ENCODE data around the gene CEP89. TPM values are rescaled to one million over a fixed set of nuclear protein-coding genes. Genes with fewer than 3 reads are reported as not detected.
"Not testable (repeated sequence)": the region's sequence is repeated elsewhere in the genome, so short reads cannot be mapped to it uniquely, and the experiment has no call there.

Gene CEP89
- total and polyA plus RNA-seq, 5 experiments from 2014 or later, result 6.8 to 17.8 (median 11.3) TPM

- ATAC-seq (no peak), DNase-seq (no peak)
- no peaks in the 10 kb centered on the region for H3K9me3 Mint-ChIP-seq
- H3K27ac Mint-ChIP-seq, result no peak overlapping the region
- POLR2A ChIA-PET, result no interaction called here
- no peak overlapping the region for H3K4me3 Mint-ChIP-seq
- no peaks in the 10 kb centered on the region for H3K36me3 Mint-ChIP-seq
- H3K4me1 Mint-ChIP-seq, result no peaks in the 10 kb centered on the region
- H3K27me3 Mint-ChIP-seq, result no peaks in the 10 kb centered on the region
Measured at GRCh38 chr19:32862741-32863140, 109.0 kb downstream of the CEP89 start.

GRCh38 chr19:32862173-32862572 lies 109.6 kb downstream of the CEP89 start:
- ATAC-seq (no peak), DNase-seq (no peak)
- POLR2A ChIA-PET, result no interaction called here
- H3K4me3 Mint-ChIP-seq, result no peak overlapping the region
- H3K27me3 Mint-ChIP-seq, result no peaks in the 10 kb centered on the region
- no peaks in the 10 kb centered on the region for H3K4me1 Mint-ChIP-seq
- no peak overlapping the region for H3K27ac Mint-ChIP-seq
- no peaks in the 10 kb centered on the region for H3K9me3 Mint-ChIP-seq
- no peaks in the 10 kb centered on the region for H3K36me3 Mint-ChIP-seq

GRCh38 chr19:32861596-32861995 lies 110.2 kb downstream of the CEP89 start:
- POLR2A ChIA-PET, result no interaction called here
- H3K4me1 Mint-ChIP-seq, result no peaks in the 10 kb centered on the region
- ATAC-seq, result no peak

GRCh38 chr19:32859591-32859990 lies 112.2 kb downstream of the CEP89 start:
- DNase-seq (no peak), ATAC-seq (no peak)
- Mint-ChIP-seq H3K27me3 (no peaks in the 10 kb centered on the region), H3K4me3 (no peak overlapping the region), H3K4me1 (no peaks in the 10 kb centered on the region), H3K27ac (no peak overlapping the region), H3K36me3 (no peaks in the 10 kb centered on the region), H3K9me3 (no peaks in the 10 kb centered on the region)
- POLR2A ChIA-PET, result no interaction called here

More at GRCh38 chr19:32861596-32861995, 110.2 kb downstream of the CEP89 start:
- H3K27ac Mint-ChIP-seq, result no peak overlapping the region
- no peaks in the 10 kb centered on the region for H3K36me3 Mint-ChIP-seq
- H3K4me3 Mint-ChIP-seq, result no peak overlapping the region
- H3K9me3 Mint-ChIP-seq, result no peaks in the 10 kb centered on the region
- no peak for DNase-seq
- H3K27me3 Mint-ChIP-seq, result no peaks in the 10 kb centered on the region

GRCh38 chr19:32858559-32858958 lies 113.2 kb downstream of the CEP89 start:
- ATAC-seq, result no peak
- no peak overlapping the region for H3K4me3 Mint-ChIP-seq
- POLR2A ChIA-PET, result no interaction called here
- no peak overlapping the region for H3K27ac Mint-ChIP-seq
- no peaks in the 10 kb centered on the region for H3K36me3 Mint-ChIP-seq
- H3K4me1 Mint-ChIP-seq, result no peaks in the 10 kb centered on the region
- no peaks in the 10 kb centered on the region for H3K27me3 Mint-ChIP-seq
- no peaks in the 10 kb centered on the region for H3K9me3 Mint-ChIP-seq
- DNase-seq, result no peak

- Mint-ChIP-seq H3K4me1 (no peaks in the 10 kb centered on the region), H3K4me3 (no peak overlapping the region), H3K27me3 (no peaks in the 10 kb centered on the region), H3K27ac (no peak overlapping the region), H3K36me3 (no peaks in the 10 kb centered on the region), H3K9me3 (no peaks in the 10 kb centered on the region)
- ATAC-seq, result no peak
- POLR2A ChIA-PET, result no interaction called here
- no peak for DNase-seq
Measured at GRCh38 chr19:32858155-32858554, 113.6 kb downstream of the CEP89 start.

- Mint-ChIP-seq H3K4me3 (no peak overlapping the region), H3K4me1 (no peaks in the 10 kb centered on the region), H3K9me3 (no peaks in the 10 kb centered on the region), H3K27me3 (no peaks in the 10 kb centered on the region), H3K27ac (no peak overlapping the region), H3K36me3 (no peaks in the 10 kb centered on the region)
- POLR2A ChIA-PET, result no interaction called here
- no peak for DNase-seq
- ATAC-seq, result no peak
Measured at GRCh38 chr19:32857584-32857983, 114.2 kb downstream of the CEP89 start.

GRCh38 chr19:32856818-32857217 lies 114.9 kb downstream of the CEP89 start:
- H3K27ac Mint-ChIP-seq, H3K4me3 Mint-ChIP-seq, H3K27me3 Mint-ChIP-seq, H3K9me3 Mint-ChIP-seq, POLR2A ChIA-PET, H3K36me3 Mint-ChIP-seq, H3K4me1 Mint-ChIP-seq, DNase-seq, ATAC-seq: not testable (repeated sequence)

- H3K27me3 Mint-ChIP-seq, result no peaks in the 10 kb centered on the region
- H3K27ac Mint-ChIP-seq, result no peak overlapping the region
- POLR2A ChIA-PET, result no interaction called here
- ATAC-seq (no peak), DNase-seq (no peak)
- H3K9me3 Mint-ChIP-seq, result peaks cover 0 to 4% (median under 1%) of the 10 kb centered on the region in 9 donors
- peaks cover 0 to 3% (median 0%) of the 10 kb centered on the region in 3 donors for H3K36me3 Mint-ChIP-seq
- H3K4me1 Mint-ChIP-seq, result peaks cover 0 to under 1% (median 0%) of the 10 kb centered on the region in 4 donors
- H3K4me3 Mint-ChIP-seq, result no peak overlapping the region
Measured at GRCh38 chr19:32852216-32852615, 119.5 kb downstream of the CEP89 start.

- H3K4me3 Mint-ChIP-seq, H3K36me3 Mint-ChIP-seq, POLR2A ChIA-PET, ATAC-seq, H3K27ac Mint-ChIP-seq, DNase-seq, H3K27me3 Mint-ChIP-seq: not testable (repeated sequence)
- Mint-ChIP-seq H3K9me3 (peaks cover 0 to 10% (median 2%) of the 10 kb centered on the region in 9 donors), H3K4me1 (peaks cover 0 to 11% (median under 1%) of the 10 kb centered on the region in 4 donors)
Measured at GRCh38 chr19:32848035-32848434, 123.7 kb downstream of the CEP89 start.

- H3K9me3 Mint-ChIP-seq, result peaks cover 0 to 26% (median 16%) of the 10 kb centered on the region in 9 donors
- H3K4me1 Mint-ChIP-seq, result peaks cover 0 to 14% (median under 1%) of the 10 kb centered on the region in 4 donors
- DNase-seq, result no peak
- H3K36me3 Mint-ChIP-seq, result peaks cover 3 to 19% (median 14%) of the 10 kb centered on the region in 3 donors
- no peaks in the 10 kb centered on the region for H3K27me3 Mint-ChIP-seq
- POLR2A ChIA-PET, result no interaction called here
- no peak overlapping the region for H3K4me3 Mint-ChIP-seq
- no peak for ATAC-seq
- no peak overlapping the region for H3K27ac Mint-ChIP-seq
Measured at GRCh38 chr19:32843716-32844245, 128.0 kb downstream of the CEP89 start.

- DNase-seq, result no peak
- POLR2A ChIA-PET, result no interaction called here
- H3K27me3 Mint-ChIP-seq, result no peaks in the 10 kb centered on the region
- peaks cover 3 to 16% (median 14%) of the 10 kb centered on the region in 3 donors for H3K36me3 Mint-ChIP-seq
- no peak overlapping the region for H3K4me3 Mint-ChIP-seq
- peaks cover 0 to 19% (median under 1%) of the 10 kb centered on the region in 4 donors for H3K4me1 Mint-ChIP-seq
- H3K9me3 Mint-ChIP-seq, result peaks cover 0 to 20% (median 14%) of the 10 kb centered on the region in 9 donors
- peak overlapping the region in 1 of 10 donors; percentile 39 for H3K27ac Mint-ChIP-seq
- ATAC-seq, result no peak
Measured at GRCh38 chr19:32842061-32842460, 129.7 kb downstream of the CEP89 start.

GRCh38 chr19:32837531-32837930 lies 134.2 kb downstream of the CEP89 start:
- Mint-ChIP-seq H3K4me3 (no peak overlapping the region), H3K4me1 (peaks cover 0 to 5% (median 2%) of the 10 kb centered on the region in 4 donors), H3K9me3 (peaks cover 0 to 18% (median 13%) of the 10 kb centered on the region in 9 donors), H3K36me3 (peaks cover 3 to 14% (median 10%) of the 10 kb centered on the region in 3 donors), H3K27ac (no peak overlapping the region), H3K27me3 (no peaks in the 10 kb centered on the region)
- no peak for DNase-seq
- POLR2A ChIA-PET, result no interaction called here
- ATAC-seq, result no peak

GRCh38 chr19:32833388-32833787 lies 138.4 kb downstream of the CEP89 start:
- POLR2A ChIA-PET, DNase-seq, H3K27me3 Mint-ChIP-seq, H3K36me3 Mint-ChIP-seq, H3K4me3 Mint-ChIP-seq, H3K9me3 Mint-ChIP-seq, ATAC-seq, H3K27ac Mint-ChIP-seq: not testable (repeated sequence)
- peaks cover 0 to 15% (median 6%) of the 10 kb centered on the region in 4 donors for H3K4me1 Mint-ChIP-seq

Data from naive thymus-derived CD8-positive, alpha-beta T cell (primary cell).